Spleen (tissue), 7 donors: ENCODE results near the gene ARFGEF3.

Experiments
- CTCF ChIP-seq, 11 experiments: fragments of 200-600 bp in 7 of 11; fragments of 450-650 bp in 4 of 11; sonication (generic) in 4 of 11; IDR thresholded peaks in 8 of 11; conservative IDR thresholded peaks in 3 of 11; 1 replicate in 7 of 11; 2 replicates in 4 of 11; pipeline versions ENCODE4 v1.4.0 to v1.8.0; 2016 to 2021; ENCODE audit warnings: antibody characterized with exemption in 11 of 11, inconsistent platforms in 4 of 11, mild to moderate bottlenecking in 1 of 11
- POLR2AphosphoS5 ChIP-seq, 3 donors: sonication (generic); formaldehyde crosslinking; IDR thresholded peaks; one replicate each; pipeline ENCODE4 v1.5.1; 2017; ENCODE audit warnings: antibody characterized with exemption in 3 of 3
- donor health status: DM: no; HTN: no; CAD: no; lungs with moderate emphysema.
- donor health status: DM: no; HTN: no; CAD: no.
- donor health status: DM: no; HTN: no; CAD: no.

- TF ChIP-seq CTCF (IDR thresholded peaks at IDR 0.05 in 8 of 11, conservative IDR thresholded peaks at IDR 0.05 in 3 of 11) (no peak), POLR2AphosphoS5 (IDR thresholded peaks at IDR 0.05) (no peak)
These were observed 61.3 kb downstream of the ARFGEF3 start for GRCh38 chr6:138222901-138223546.
